Superior temporal gyrus (tissue), 1 donor: ENCODE data around the gene SUMO3.

ENCODE experiments used
- DNase-seq: peaks from one replicate; pipeline ENCODE4 v3.0.0-alpha.2; 2016; ENCODE audit errors: extremely low spot score

The SUMO3 gene

DNA sequence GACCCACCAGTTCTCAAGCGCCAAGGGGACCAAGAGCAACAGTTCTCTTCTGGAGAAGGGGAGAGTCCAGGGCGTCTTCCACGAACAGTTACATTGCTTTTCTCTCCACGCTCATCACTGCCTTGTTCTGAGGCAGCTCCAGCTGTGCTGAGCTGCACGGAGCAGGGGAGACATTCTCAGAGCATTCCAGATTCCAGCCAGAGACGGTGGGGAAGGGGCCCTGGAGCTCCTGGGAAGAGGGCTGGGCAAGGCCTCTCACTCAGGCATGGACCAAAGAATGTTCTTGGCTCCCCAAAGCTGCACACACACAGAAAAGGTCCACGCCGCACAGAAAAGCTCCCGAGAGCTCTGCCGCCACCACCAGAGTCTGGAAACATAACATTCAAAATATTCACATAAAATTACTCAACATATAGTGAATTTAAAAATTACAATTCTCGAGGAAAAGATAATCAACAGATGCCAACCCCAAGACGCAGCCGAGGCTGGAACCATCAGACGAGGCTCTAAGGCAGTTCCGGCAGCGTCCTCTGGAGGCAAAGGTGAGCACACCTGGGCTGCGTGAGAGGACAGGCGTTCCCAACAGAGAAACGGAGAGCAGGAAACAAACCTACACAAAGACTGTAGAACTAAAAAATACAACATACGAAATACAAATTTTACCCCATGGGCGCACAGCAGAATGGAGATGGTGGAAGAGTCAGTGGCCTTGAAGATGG lies 56.7 kb downstream of the SUMO3 start:
- DNase-seq = no peak

DNA sequence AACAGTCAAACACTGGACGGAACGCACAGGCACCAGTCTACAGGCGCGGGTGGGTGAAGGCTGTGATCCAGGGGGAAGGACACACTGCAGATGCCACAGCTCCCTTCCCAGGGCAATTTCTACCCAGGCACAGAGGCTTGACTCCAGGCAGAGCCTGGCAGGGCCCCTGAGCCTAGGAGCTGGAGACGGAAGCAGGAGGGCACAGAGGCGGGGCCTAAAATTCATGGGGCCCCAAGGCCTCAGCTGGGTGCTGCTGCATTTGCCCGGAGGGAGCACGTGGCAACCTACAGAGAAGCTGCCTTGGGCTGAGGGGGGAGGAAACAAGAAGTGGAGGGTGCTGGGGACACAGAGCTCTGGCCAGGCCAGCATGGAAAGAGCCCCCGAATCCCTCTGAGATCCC lies 57.5 kb downstream of the SUMO3 start:
- DNase-seq = no peak

DNA sequence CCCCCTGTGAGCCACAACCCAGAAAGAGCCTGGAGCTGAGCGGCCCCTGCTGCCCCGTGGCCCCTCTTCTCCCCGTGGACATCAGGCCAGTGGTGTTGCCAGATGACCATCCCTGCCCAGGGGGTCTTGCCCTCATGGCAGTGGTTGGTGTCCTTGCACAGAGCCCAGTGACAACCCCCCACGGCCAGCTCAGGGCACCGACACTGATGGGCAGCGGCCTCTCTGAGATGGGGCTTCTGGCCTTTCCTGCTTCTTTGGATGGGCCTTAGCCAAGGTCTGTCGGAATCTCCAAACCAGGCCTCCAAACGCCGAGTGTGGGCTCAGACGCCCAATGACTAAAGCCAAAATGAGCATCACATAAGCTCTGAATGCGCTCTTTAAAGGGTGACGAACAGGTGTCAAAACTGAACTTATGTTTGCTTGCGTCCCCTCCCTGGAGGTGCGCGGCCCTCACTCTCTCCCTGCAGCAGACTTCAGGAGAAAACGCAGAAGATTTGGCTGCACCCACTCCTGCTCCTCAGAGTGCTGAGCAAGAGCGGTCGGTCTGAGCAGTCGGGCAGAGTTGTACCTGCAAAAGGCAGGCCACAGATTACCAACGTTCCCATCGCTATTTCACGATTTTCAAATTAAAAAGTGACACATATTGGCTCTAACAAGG lies 58.1 kb downstream of the SUMO3 start:
- DNase-seq = no peak

DNA sequence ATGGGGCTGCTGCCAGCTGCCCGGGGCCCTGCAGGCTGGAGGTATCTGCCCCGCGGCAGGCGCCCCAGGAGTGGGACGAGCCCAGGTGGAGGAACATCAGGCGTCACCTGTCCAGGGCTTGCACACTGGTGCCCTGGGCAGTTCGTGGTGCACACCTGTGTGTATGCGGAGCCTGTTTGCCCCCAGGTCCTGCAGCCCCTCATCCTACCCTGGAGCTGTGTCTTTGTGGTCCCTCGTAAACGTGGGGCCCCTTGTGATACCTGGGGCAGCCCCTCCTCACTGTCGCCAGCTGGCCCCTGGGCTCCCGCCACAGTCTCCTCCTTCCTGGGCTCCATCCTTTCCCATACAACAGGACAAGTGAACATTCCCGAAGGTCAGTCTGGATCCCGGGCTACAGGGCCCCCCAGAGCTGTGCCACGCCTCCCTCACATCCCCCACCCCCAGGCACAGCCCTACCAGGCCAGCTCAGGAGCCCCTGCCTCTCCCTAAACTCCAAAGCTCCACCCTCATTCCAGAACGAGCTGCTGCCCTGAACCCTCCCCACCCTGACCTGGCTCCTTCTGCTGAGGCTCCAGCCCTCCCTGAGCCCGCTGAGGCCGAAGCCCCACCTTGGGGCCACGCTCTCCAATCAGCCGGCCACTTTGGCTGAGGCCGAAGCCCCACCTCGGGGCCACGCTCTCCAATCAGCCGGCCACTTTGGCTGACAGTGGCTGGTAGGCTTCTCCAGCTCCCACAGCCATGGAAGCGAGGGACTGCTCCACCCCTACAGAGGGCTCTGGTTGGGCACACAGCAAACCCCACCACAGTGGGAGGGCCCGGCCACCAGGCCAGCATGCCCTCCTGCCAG lies 58.9 kb downstream of the SUMO3 start:
- DNase-seq = no peak

DNA sequence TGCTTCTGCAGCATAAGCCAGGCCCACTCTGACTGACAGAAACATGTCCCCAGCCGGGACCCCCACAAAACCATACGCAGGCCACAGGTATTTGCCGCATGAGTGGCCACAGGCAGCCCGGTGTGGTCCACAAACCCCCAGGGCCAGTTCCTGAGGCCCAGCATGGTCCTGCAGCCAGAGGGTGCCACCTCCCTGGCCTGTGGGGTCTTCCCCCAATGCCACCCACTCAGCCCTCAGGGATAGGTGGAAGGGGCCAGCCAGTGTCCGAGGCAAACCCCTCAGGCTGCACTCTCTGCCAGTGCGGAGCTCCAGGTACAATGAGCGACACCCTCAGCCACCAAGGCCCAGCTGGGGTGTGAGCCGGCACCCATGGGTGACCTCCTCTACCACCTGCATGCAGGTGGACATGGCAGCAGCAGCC lies 59.7 kb downstream of the SUMO3 start:
- DNase-seq = no peak

DNA sequence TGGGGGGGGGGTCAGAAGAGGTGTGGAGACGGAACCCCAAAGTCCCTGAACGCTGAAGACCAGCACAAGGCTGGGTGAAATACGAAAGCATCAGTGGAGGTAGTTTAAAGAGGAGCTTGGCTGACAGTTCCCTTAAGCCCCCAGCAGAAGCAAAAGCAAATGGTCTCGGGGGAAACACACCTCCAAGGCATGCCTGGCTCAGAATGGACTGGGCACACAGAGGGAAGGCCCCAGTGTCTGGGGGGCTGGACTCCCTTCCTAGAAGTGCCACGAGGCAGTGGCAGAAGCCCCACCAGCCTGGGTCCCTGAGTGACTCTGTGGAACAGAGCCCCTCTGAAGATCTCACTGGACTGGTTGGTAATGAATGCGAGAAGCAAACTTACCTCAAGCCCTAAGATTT lies 60.1 kb downstream of the SUMO3 start:
- DNase-seq = no peak

DNA sequence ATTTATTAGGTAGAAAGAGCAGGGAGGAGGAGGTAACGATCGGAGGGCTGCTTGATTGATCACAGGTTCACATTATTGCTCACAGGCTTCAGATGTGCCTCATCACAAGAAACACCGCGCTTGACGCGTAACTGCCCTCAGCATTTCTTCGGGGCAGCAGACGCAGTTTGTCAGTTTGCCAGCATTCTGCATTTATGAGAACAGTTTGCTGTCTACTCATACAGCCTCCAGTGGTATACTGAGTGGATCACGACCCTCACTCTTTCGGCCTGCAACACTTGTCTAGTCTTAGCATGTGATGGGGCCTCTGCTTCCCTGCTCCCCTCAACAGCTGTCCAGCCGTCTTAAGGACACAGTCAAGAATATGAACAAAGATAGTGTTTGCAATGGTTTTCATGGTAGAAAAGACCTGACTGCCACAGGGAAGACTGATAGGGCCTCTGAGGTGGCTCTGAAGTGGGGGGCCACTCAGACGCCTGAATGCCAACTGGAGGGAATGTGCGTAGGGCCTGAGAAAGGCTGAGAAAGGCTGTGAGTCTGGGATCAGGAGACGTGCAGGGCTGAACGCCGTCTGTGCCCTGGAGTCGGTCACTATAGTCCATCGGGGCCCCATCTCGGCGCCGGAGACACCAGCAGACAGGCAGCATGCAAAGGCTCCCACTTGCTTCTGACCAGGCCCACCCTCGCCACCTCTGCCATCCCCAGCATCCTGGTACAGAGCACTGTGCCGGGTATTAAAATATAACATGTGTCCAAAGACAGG lies 61.3 kb downstream of the SUMO3 start:
- DNase-seq = no peak
